ENCODE data around the gene IL26. TPM values are rescaled to one million over a fixed set of nuclear protein-coding genes. Genes with fewer than 3 reads are reported as not detected.

The IL26 gene
- not detected for total RNA-seq

DNA sequence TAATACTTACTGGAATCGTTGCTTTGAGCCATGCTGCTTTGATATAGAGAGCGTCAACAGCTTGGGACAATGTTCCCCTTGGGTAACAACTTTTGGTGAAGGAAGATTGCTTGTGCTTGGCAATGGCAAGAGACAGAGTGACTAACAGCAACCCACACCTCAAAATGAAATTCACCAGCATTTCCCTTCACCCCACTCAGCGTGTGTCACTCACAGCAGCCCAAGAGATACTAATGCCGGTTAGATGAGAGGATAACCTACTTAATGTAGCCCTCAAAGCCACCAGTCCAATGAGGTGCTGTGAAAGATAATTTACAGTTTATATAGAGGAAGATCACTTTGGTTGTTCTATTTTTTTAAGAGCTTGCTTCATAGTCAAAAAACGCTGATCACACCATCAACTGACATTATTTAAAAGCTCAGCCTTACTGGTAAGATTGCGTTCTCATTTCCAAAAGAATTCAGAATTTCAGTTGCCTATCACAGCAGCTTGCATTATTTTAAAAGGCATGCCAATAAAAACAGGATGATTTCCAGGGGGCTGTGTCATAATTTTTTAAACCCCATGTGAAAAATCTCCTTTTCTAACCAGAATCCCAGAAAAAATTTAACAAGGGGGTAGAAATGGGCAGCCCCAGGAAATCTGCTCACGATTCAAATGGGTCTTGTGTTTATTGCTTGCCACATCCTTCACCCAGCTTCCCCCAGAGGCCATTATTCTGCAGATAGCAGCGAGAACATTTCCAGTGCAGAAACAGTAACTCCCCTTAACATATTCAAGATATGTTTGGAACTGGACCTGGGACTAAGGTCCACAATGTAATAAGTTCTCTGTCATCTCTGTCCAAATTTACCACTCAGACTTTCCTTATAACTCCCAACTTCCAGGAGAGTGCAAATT is at the start of gene IL26:
IL26 (minus strand) TSS at position 235 of the 901 bp plus-strand sequence; CDS start at position 181, 54 bp downstream.
- Histone ChIP-seq H3K36me3 (no peaks in the 10 kb centered on the region), H3K27me3 (no peaks in the 10 kb centered on the region), H3K27ac (no peak within 1 kb of the TSS), H3K4me3 (no peak within 1 kb of the TSS), H3K4me1 (no peaks in the 10 kb centered on the region), H3K9me3 (no peaks in the 10 kb centered on the region)
- no peak for DNase-seq
- TF ChIP-seq POLR2A (IDR thresholded peaks at IDR 0.05), result no peak
- TF ChIP-seq, protein P1, sequence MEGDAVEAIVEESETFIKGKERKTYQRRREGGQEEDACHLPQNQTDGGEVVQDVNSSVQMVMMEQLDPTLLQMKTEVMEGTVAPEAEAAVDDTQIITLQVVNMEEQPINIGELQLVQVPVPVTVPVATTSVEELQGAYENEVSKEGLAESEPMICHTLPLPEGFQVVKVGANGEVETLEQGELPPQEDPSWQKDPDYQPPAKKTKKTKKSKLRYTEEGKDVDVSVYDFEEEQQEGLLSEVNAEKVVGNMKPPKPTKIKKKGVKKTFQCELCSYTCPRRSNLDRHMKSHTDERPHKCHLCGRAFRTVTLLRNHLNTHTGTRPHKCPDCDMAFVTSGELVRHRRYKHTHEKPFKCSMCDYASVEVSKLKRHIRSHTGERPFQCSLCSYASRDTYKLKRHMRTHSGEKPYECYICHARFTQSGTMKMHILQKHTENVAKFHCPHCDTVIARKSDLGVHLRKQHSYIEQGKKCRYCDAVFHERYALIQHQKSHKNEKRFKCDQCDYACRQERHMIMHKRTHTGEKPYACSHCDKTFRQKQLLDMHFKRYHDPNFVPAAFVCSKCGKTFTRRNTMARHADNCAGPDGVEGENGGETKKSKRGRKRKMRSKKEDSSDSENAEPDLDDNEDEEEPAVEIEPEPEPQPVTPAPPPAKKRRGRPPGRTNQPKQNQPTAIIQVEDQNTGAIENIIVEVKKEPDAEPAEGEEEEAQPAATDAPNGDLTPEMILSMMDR (IDR thresholded peaks at IDR 0.05), result no peak

DNA sequence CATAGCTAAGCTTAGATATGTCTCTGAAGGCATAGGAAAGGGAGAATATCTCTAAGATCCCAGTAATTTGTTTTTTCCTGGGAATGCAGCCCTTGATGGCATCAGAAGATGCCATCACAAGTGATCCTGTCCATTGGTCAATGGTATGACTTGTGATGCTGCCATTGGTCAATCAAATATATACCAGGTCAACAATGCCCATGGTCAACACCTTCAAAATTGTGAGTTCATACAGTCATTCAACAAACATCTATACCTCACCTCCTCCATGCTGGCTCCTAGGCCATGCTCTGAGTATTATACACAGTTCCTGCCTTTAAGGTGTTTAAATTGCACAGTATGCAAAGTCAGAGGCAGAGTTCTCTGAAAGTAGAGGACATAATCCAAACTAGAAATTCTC is 47.1 kb upstream of the IL26 start:
- TF ChIP-seq, protein P1 (IDR thresholded peaks at IDR 0.05), result no peak
- TF ChIP-seq POLR2A (IDR thresholded peaks at IDR 0.05), result no peak
- Histone ChIP-seq H3K36me3 (no peaks in the 10 kb centered on the region), H3K27ac (no peak overlapping the region), H3K4me3 (no peak overlapping the region), H3K9me3 (no peaks in the 10 kb centered on the region), H3K27me3 (no peaks in the 10 kb centered on the region), H3K4me1 (no peaks in the 10 kb centered on the region)
- DNase-seq, result no peak

- Histone ChIP-seq H3K4me3 (no peak overlapping the region), H3K27ac (no peak overlapping the region), H3K9me3 (no peaks in the 10 kb centered on the region), H3K36me3 (no peaks in the 10 kb centered on the region), H3K4me1 (no peaks in the 10 kb centered on the region), H3K27me3 (no peaks in the 10 kb centered on the region)
- TF ChIP-seq, protein P1 (IDR thresholded peaks at IDR 0.05), result no peak
- no peak for TF ChIP-seq POLR2A (IDR thresholded peaks at IDR 0.05)
- DNase-seq, result no peak
Measured at GRCh38 chr12:68271346-68271745, 45.7 kb upstream of the IL26 start.

DNA sequence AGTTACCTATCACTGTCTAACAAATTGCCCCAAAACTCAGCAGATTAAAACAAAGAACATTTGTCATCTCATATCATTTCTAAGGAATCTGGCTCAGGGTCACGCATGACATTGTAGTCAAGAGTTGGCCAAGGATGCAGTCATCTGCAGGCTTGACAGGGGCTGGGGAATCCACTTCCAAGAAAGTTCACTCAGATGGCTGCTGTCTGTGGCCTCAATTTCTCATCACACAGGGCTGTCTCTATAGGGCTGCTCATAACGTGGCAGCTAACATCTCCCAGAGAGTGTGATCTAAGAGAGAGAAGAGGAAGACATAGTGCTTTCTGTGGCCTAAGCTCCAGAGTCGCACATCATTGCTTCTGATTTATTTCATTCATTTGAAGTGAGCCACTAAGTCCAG is 44.7 kb upstream of the IL26 start:
- Histone ChIP-seq H3K9me3 (no peaks in the 10 kb centered on the region), H3K4me1 (no peaks in the 10 kb centered on the region), H3K4me3 (no peak overlapping the region), H3K27ac (no peak overlapping the region), H3K36me3 (no peaks in the 10 kb centered on the region), H3K27me3 (no peaks in the 10 kb centered on the region)
- DNase-seq, result no peak
- TF ChIP-seq POLR2A (IDR thresholded peaks at IDR 0.05), result no peak
- TF ChIP-seq, protein P1 (IDR thresholded peaks at IDR 0.05), result no peak

GRCh38 chr12:68269779-68270178 is 44.2 kb upstream of the IL26 start:
- Histone ChIP-seq H3K27ac (no peak overlapping the region), H3K4me1 (no peaks in the 10 kb centered on the region), H3K36me3 (no peaks in the 10 kb centered on the region), H3K4me3 (no peak overlapping the region), H3K27me3 (no peaks in the 10 kb centered on the region), H3K9me3 (no peaks in the 10 kb centered on the region)
- TF ChIP-seq, protein P1 (IDR thresholded peaks at IDR 0.05), result no peak
- TF ChIP-seq POLR2A (IDR thresholded peaks at IDR 0.05), result no peak
- DNase-seq, result no peak
